HG02610 (cell line): ENCODE results near the gene XRCC2.

Source experiments
- ATAC-seq: cut with Tn5 transposase; IDR thresholded peaks from one replicate; pipeline ENCODE4 v1.9.1; 2021; ENCODE audit warnings: mild to moderate bottlenecking, moderate library complexity; ENCODE audit not compliant: unreplicated experiment

XRCC2 gene

DNA sequence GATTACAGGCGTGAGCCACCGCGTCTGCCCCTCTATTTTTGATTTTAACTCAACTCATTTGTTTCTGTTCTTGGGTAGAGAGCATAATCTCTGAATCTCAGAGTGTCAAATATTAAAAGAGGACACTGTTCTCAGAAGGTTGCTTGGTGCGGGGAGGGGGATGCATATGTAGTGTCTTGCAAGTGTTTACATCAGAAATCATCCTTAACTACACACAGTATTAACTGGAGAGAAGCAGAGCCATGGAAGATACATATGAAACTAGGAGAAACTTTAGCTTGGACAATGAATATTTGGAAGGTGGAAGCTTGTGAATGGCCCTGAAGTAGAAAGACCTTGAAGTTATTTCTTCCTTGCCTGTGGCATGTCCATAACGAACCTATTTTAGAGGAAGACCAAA is 57.5 kb downstream of the XRCC2 start:
- no peak for ATAC-seq

DNA sequence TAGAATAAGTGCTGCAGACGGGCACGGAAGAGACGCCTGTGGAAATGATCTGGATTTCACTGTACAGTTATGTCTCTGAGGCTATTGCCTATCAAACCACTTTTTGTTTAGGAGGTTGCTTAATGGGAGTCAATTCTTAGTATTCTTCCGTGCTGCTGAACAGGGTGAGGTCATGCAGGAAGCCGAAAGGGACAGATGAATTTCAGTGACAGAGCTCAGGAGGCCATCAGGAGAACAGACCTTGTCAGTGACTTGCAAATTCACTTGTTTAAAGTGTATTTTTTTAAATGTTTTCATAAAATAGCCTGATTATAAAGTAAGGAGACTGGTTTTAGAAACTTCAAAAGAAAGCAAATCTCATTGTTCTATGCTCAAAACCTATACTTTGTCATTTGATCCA is 58.9 kb downstream of the XRCC2 start:
- no peak for ATAC-seq

DNA sequence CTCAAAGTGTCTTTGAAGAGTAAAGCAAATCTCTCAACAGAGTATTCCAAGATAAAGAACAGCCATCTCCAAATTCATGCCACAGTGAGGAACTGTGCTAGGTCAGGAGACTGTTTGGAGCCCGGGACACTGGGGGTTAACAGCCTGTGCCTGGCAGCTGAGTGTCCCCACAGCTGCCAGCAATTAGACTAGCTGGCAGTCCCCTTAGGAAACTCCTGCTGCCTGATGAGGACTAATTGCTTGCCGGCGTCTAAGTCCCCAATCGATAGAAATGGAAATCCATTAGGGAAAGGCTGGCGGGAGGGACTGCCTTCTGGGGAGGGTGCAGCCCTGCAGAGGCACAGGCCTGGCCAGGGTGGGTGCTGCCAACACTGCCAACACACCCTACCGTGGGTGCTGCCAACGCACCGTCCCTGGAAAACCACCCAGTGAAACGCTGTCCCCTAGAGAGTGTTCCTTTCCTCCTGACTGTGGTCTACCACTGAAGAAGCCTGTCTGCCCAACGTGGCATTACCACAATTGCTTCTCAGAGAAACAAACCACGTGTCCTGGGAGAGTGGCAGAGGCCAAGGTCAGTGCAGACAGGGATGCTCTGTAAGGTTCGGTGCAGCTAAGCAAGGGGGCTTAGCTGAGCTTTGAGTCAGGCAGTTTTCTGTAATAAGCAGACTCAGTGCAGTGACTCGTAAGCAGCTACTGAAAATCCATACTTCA is 60.8 kb downstream of the XRCC2 start:
- no peak for ATAC-seq

DNA sequence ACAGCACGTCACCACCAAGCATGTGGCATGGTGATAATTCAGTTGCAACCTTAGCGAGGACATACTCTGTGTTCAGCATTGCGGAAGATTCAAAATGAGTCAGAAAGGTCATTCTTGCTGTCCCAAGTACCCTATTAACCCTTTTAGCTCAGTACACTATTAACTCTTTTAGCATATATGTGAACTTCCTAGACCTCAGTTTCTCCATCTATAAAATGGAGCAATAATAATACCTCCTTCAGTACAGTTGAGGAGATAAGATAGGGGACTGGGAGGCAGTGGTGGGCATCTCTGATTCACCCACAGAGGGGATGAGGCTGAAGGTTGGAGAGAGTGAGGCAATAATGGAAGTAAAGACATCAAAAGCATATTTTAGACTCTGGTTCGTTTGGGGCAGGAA is 67.3 kb downstream of the XRCC2 start:
- ATAC-seq = no peak

DNA sequence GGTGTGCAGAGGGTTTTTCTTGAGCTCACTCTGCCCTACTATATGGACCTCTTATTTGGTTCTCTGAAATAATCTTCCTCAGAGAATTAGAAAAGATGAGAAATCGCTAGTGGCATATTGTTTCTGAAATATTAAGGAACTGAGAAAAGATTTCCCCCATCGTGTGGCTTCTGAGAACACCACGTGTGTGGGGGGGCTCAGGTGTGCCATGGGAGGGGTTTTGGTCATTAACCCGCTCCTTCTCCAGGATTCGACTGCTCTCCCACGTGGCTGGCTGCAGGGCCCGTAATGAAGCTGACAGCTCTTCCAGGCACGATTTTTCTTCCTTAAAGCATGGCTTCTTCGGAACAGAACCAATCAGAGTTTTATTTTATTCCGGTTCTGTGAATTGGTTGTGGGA is 67.7 kb downstream of the XRCC2 start:
- ATAC-seq = no peak

DNA sequence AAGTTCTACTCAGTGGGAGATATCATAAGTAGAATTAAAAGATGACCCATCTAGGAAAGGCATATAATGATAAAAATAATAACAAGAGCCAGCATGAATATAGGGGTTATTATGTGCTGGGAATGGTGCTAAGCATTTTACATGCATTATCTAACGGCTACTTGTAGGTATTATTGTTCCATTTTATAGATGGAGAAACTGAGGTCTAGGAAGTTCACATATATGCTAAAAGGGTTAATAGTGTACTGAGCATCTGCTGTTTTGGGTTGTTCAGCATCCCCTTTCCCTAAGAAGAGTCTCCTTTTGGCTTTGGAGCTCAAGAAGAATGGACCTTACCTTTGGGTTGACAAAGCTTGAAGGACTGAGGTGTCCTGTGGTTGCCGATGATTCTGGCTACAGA is 68.9 kb downstream of the XRCC2 start:
- no peak for ATAC-seq

DNA sequence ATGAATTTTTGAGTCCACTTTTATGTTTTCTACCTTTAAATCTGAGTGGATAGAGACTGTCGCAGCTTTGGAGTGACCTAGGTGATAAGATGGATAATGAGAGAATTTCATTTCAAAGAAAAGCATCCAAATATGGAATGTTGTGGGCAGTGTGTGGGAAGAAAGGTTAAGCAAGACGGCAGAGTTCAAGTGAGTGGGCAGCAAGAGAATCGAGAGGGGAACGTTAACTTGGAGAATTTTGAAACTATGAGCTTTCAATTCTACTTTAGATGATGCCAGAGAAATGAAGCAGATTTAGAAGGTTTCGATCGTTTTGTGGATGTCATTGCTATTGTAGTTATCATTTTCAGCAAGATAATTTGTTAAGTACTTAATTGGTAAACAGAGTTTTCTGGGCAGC is 73.0 kb downstream of the XRCC2 start:
- no peak for ATAC-seq

DNA sequence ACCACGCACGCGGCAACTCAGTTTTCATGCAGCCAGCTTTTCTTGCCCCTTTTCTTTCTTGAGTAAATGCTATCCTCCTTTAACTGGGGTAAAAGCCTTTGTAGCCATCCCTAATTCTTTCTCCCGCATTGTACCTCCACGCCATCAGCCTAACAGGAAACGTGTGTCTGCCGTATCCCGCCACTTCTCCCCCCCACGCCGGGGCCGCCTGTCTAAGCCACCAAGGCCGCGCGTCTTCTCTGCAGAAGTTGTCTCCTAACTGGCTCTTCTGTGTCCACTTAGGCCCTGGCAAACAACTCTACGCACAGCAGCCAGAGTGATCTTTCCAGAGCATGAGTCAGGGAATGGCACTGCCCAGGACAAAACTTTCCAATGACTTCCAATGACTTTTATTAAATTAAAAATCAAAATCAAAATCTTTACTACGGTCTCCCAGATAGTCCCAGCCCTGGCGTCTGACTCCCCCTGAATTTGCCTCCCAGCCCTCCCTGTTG is 74.6 kb downstream of the XRCC2 start:
- ATAC-seq = no peak

DNA sequence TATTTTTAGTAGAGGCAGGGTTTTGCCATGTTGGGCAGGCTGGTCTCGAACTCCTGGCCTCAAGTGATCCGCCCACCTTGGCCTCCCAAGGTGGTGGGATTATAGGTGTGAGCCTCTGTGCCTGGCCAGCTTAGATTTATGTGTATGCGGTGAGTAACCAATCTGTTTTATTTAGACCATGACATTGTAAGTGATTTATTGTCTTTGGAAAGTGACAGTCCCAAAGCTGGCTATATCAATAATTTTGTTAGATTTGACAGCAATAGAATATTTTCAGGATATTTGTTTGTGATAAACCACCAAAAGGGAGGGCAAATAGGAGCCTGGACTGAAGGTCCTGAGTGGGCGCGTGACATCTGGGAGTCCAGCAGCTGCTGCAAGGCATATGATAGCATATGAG is 75.7 kb downstream of the XRCC2 start:
- ATAC-seq = no peak

DNA sequence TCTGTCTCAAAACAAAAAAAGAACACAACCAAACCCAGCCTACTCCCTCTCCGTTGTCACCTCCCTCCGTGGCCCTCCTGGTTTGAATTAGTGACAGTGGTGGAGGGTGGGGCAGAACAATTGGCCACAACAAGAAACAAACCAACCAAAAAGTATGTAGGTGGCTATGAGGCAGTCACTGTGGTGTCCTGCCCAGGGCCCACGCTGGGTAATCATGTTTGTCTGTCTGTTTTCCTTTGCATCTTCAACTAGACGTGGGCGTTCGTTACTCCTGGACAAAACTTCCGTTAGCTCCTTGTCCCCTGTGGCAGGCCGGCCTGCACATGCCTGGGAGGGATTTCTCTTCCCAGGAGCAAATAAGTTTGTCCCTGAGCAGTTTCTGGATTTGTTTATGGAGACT is 78.4 kb downstream of the XRCC2 start:
- ATAC-seq = no peak

DNA sequence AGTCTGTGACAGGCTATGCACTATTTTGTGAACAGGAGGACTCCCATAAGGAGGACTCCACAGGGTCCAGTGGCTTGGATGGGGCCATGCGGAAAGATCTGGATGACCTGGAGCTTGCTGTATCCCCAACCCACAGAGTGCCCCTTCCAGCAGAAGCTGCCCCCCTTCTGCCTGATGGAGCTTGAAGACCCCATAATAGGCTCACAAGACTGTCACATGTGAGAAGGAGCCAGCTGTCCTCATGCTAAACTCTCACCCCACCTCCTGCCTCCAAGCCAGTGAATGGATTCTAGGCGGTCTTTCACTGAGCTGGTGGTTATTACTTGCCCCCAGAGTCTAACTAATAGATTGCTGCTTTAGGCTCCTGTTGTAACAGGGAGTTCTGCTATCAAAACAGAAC is 79.1 kb downstream of the XRCC2 start:
- ATAC-seq = no peak
